SK-N-SH (cell line): ENCODE data around the gene C2CD3. TPM values are rescaled to one million over a fixed set of nuclear protein-coding genes. Genes with fewer than 3 reads are reported as not detected.
"Not testable (repeated sequence)": the region's sequence is repeated elsewhere in the genome, so short reads cannot be mapped to it uniquely, and the experiment has no call there.

Experiments
- CTCF ChIA-PET: fragments of 300-600, 350-600 bp; formaldehyde crosslinking; extraction: SDS; loops from one replicate; lab custom pipeline; 2021; lab: Yijun Ruan, JAX
- POLR2A ChIA-PET: fragments of 350-600 bp; sonication (Branson Sonifier 250); formaldehyde crosslinking; extraction: SDS; loops from one replicate; lab custom pipeline; 2020; ENCODE audit warnings: antibody characterized with exemption, inconsistent platforms; lab: Yijun Ruan, JAX
- DNase-seq: peaks from one replicate; pipeline ENCODE4 v3.0.0; 2012
- H2AFZ ChIP-seq: fragments of 200-600 bp; sonication (generic); 2 replicates; pipeline ENCODE4 v1.8.1; 2016; ENCODE audit warnings: antibody characterized with exemption, mild to moderate bottlenecking, low read depth
- H3F3A ChIP-seq: fragments of 200-600 bp; sonication (generic); replicated peaks from 2 replicates; pipeline ENCODE3; 2016; ENCODE audit warnings: antibody characterized with exemption, mild to moderate bottlenecking; ENCODE audit not compliant: insufficient read depth
- H3K27ac ChIP-seq, 2 experiments: fragments of 200-500 bp in 1 of 2; fragments of 200-600 bp in 1 of 2; sonication (Bioruptor generic) in 1 of 2; sonication (generic), shearing (Covaris generic) in 1 of 2; 2 replicates each; pipeline versions ENCODE4 v1.5.1 to v1.6.1; 2014 to 2016; ENCODE audit warnings: low read depth in 2 of 2, inconsistent platforms in 1 of 2, low read length in 1 of 2, mild to moderate bottlenecking in 1 of 2, mixed read lengths in 1 of 2
- H3K27me3 ChIP-seq: fragments of 200-600 bp; sonication (generic), shearing (Covaris generic); 2 replicates; pipeline ENCODE4 v1.6.1; 2016; ENCODE audit warnings: mixed run types; ENCODE audit not compliant: insufficient read depth
- H3K36me3 ChIP-seq, 2 experiments: fragments of 200-500 bp in 1 of 2; fragments of 200-600 bp in 1 of 2; sonication (Bioruptor generic) in 1 of 2; sonication (generic) in 1 of 2; replicated peaks in 1 of 2; 2 replicates each; pipeline versions ENCODE3 to v1.5.1; 2014 to 2016; ENCODE audit warnings: low read length in 1 of 2, mild to moderate bottlenecking in 1 of 2; ENCODE audit not compliant: insufficient read depth in 2 of 2, control insufficient read depth in 1 of 2
- H3K4me1 ChIP-seq, 2 experiments: fragments of 200-500 bp in 1 of 2; fragments of 200-600 bp in 1 of 2; sonication (Bioruptor generic) in 1 of 2; sonication (generic), shearing (Covaris generic) in 1 of 2; 2 replicates each; pipeline versions ENCODE4 v1.5.1 to v1.6.1; 2014 to 2016; ENCODE audit warnings: low read depth in 1 of 2, low read length in 1 of 2, mixed run types in 1 of 2; ENCODE audit not compliant: insufficient read depth in 2 of 2, control insufficient read depth in 1 of 2
- H3K4me2 ChIP-seq: fragments of 200-600 bp; sonication (generic), shearing (Covaris generic); 2 replicates; pipeline ENCODE4 v1.6.1; 2017; ENCODE audit warnings: mixed run types
- H3K4me3 ChIP-seq, 2 experiments: fragments of 200-500 bp in 1 of 2; fragments of 200-600 bp in 1 of 2; sonication (Bioruptor generic) in 1 of 2; sonication (generic), shearing (Covaris generic) in 1 of 2; 2 replicates each; pipeline versions ENCODE4 v1.5.1 to v1.8.1; 2014 to 2016; ENCODE audit warnings: low read depth in 2 of 2, inconsistent platforms in 1 of 2, low read length in 1 of 2, mild to moderate bottlenecking in 1 of 2, mixed read lengths in 1 of 2, moderate library complexity in 1 of 2
- H3K79me2 ChIP-seq: fragments of 200-600 bp; sonication (generic); 2 replicates; pipeline ENCODE4 v1.8.1; 2017; ENCODE audit warnings: mild to moderate bottlenecking; ENCODE audit not compliant: insufficient read depth
- H3K9ac ChIP-seq: fragments of 200-600 bp; sonication (generic); 2 replicates; pipeline ENCODE4 v1.6.1; 2017; ENCODE audit warnings: mixed run types
- H3K9me2 ChIP-seq: fragments of 200-600 bp; sonication (generic); 2 replicates; pipeline ENCODE4 v1.6.1; 2017; ENCODE audit warnings: mixed run types
- H3K9me3 ChIP-seq: fragments of 200-600 bp; sonication (generic); 2 replicates; pipeline ENCODE4 v1.6.1; 2017; ENCODE audit warnings: mixed run types, mild to moderate bottlenecking, moderate library complexity
- H4K20me1 ChIP-seq: fragments of 200-600 bp; sonication (generic); 2 replicates; pipeline ENCODE4 v1.6.1; 2017; ENCODE audit warnings: mild to moderate bottlenecking, mixed run types; ENCODE audit not compliant: insufficient read depth
- FOSL2 ChIP-seq: IDR thresholded peaks from 2 replicates; pipeline ENCODE4 v1.4.0; 2012; ENCODE audit warnings: low read depth, mild to moderate bottlenecking, moderate library complexity, borderline replicate concordance
- FOXM1 ChIP-seq: IDR thresholded peaks from 2 replicates; pipeline ENCODE4 v1.4.0; 2012; ENCODE audit warnings: low read depth, mild to moderate bottlenecking
- JUND ChIP-seq: IDR thresholded peaks from 2 replicates; pipeline ENCODE4 v1.4.0; 2012
- MEF2A ChIP-seq: IDR thresholded peaks from 2 replicates; pipeline ENCODE4 v1.4.0; 2012; ENCODE audit warnings: low read depth, borderline replicate concordance
- MXI1 ChIP-seq: IDR thresholded peaks from 2 replicates; pipeline ENCODE4 v1.6.1; 2012; ENCODE audit warnings: mild to moderate bottlenecking, low read depth, low read length, improper control_type of control experiment
- NFIC ChIP-seq: IDR thresholded peaks from 2 replicates; pipeline ENCODE4 v1.4.0; 2012; ENCODE audit warnings: borderline replicate concordance
- RFX5 ChIP-seq: IDR thresholded peaks from 2 replicates; pipeline ENCODE4 v1.6.1; 2012; ENCODE audit warnings: mild to moderate bottlenecking, improper control_type of control experiment, low read length
- RXRA ChIP-seq: IDR thresholded peaks from 2 replicates; pipeline ENCODE4 v1.4.0; 2012; ENCODE audit warnings: low read depth, mild to moderate bottlenecking, borderline replicate concordance
- SMC3 ChIP-seq: IDR thresholded peaks from 2 replicates; pipeline ENCODE4 v1.6.1; 2012; ENCODE audit warnings: low read depth, low read length, improper control_type of control experiment
- TCF12 ChIP-seq: IDR thresholded peaks from 2 replicates; pipeline ENCODE4 v1.4.0; 2012
- USF1 ChIP-seq: IDR thresholded peaks from 2 replicates; pipeline ENCODE4 v1.4.0; 2012; ENCODE audit warnings: low read depth, borderline replicate concordance
- USF2 ChIP-seq: fragments of 150-350 bp; IDR thresholded peaks from 2 replicates; pipeline ENCODE4 v1.6.1; 2017; ENCODE audit warnings: antibody characterized with exemption, low read length, low read depth, borderline replicate concordance
- WGBS: methylation state at CpG from one replicate; pipeline ENCODE4 v1.1.6; 2017; ENCODE audit warnings: low lambda C conversion rate; 5-methylcytosine and 5-hydroxymethylcytosine counted together
- polyA plus RNA-seq, 3 experiments: library from polyadenylated mRNA; depleted of rRNA; stranded (reverse); fragments of >200 nt; gene quantifications; 2 replicates each; pipeline ENCODE4 v1.2.3, GENCODE V29; 2012

Gene C2CD3
- polyA plus RNA-seq, 1 of the 3 experiments (the other 2 are of a cell fraction), result 7.0 TPM

GRCh38 chr11:74061599-74061998 lies 109.2 kb downstream of the C2CD3 start:
- H3K9me3 ChIP-seq, POLR2A ChIA-PET, H2AFZ ChIP-seq, H3K36me3 ChIP-seq, H3K9ac ChIP-seq, H3K4me3 ChIP-seq, H3K4me1 ChIP-seq, H3K4me2 ChIP-seq, DNase-seq, CTCF ChIA-PET, H3K27ac ChIP-seq, H3K9me2 ChIP-seq, H3K27me3 ChIP-seq, H4K20me1 ChIP-seq, H3F3A ChIP-seq: not testable (repeated sequence)
- peaks cover 11% of the 10 kb centered on the region; the same call in 1 of the 2 replicates for H3K79me2 ChIP-seq
- WGBS, result 95% methylated on average over 4 of the region's 4 CpGs

- H3K27me3 ChIP-seq, result no peaks in the 10 kb centered on the region
- H2AFZ ChIP-seq, result no peak overlapping the region
- no peaks in the 10 kb centered on the region for H3K9me3 ChIP-seq
- H3K9ac ChIP-seq, result no peak overlapping the region
- H3K79me2 ChIP-seq, result no peaks in the 10 kb centered on the region
- H3K36me3 ChIP-seq, result peaks cover 9 to 10% of the 10 kb centered on the region in 2 experiments
- no peak overlapping the region for H3K4me2 ChIP-seq
- H4K20me1 ChIP-seq, result no peaks in the 10 kb centered on the region
- CTCF ChIA-PET, result no interaction called here
- peaks cover 0 to 10% of the 10 kb centered on the region in 2 experiments; a peak in 2 of 4 replicates for H3K4me1 ChIP-seq
- POLR2A ChIA-PET, result no interaction called here
- no peaks in the 10 kb centered on the region for H3F3A ChIP-seq
- H3K4me3 ChIP-seq, result no peak overlapping the region
- WGBS, result 73% methylated on average over 8 of the region's 8 CpGs
- TF ChIP-seq TCF12 (peak; percentile 52), FOXM1 (no peak), FOSL2 (peak; percentile 54; the same call in 1 of the 2 replicates), JUND (peak; percentile 38; the same call in 1 of the 2 replicates), NFIC (no peak)
- TF ChIP-seq, all 33 proteins: peak for 3
- Histone ChIP-seq H3K9me2 (no peaks in the 10 kb centered on the region), H3K27ac (peak overlapping the region in 1 of 2 experiments; percentile 36; a peak in 1 of 4 replicates)
- no peak for DNase-seq
Measured at GRCh38 chr11:74057249-74058151, 113.3 kb downstream of the C2CD3 start.

GRCh38 chr11:74055938-74056337 lies 114.9 kb downstream of the C2CD3 start:
- Histone ChIP-seq H2AFZ (no peak overlapping the region), H3K4me2 (no peak overlapping the region), H3K27ac (peak overlapping the region in 1 of 2 experiments; percentile 36; a peak in 3 of 4 replicates), H3F3A (no peaks in the 10 kb centered on the region), H3K4me1 (peaks cover 0 to 10% of the 10 kb centered on the region in 2 experiments; a peak in 2 of 4 replicates), H3K9me3 (no peaks in the 10 kb centered on the region), H3K36me3 (peaks cover 12 to 17% of the 10 kb centered on the region in 2 experiments), H3K9me2 (no peaks in the 10 kb centered on the region), H3K27me3 (no peaks in the 10 kb centered on the region), H3K9ac (no peak overlapping the region), H4K20me1 (no peaks in the 10 kb centered on the region), H3K79me2 (no peaks in the 10 kb centered on the region), H3K4me3 (no peak overlapping the region)
- TF ChIP-seq FOSL2 (peak; percentile 63; the same call in 1 of the 2 replicates), RFX5 (no peak), TCF12 (0 out of 2 replicates have a peak, but pooled peaks have one; percentile 16), MEF2A (no peak), USF2 (no peak), JUND (peak; percentile 33; the same call in 1 of the 2 replicates), SMC3 (no peak), RXRA (no peak), MXI1 (no peak), USF1 (no peak)
- CTCF ChIA-PET, result interaction anchor here (1.3 to 1.5 kb wide), 2 partner anchors 14 to 200 kb away, joined by 3 read pairs; no protein-coding TSS in a partner anchor
- POLR2A ChIA-PET, result no interaction called here
- no peak for DNase-seq
